Lower leg skin (tissue), 3 donors: ENCODE data around the gene HARBI1.

Experiments used
- POLR2A ChIP-seq, 2 donors: fragments of 450-650 bp; IDR thresholded peaks; one replicate each; pipeline ENCODE4 v1.6.1; 2016 to 2017; ENCODE audit warnings: antibody characterized with exemption in 2 of 2, mild to moderate bottlenecking in 1 of 2, moderate library complexity in 1 of 2
- TF ChIP-seq, protein P1 (sequence below), 3 donors: fragments of 450-650 bp; IDR thresholded peaks; one replicate each; pipeline ENCODE4 v1.5.1; 2016; ENCODE audit warnings: antibody characterized with exemption in 3 of 3, mild to moderate bottlenecking in 3 of 3, moderate library complexity in 2 of 3

DNA sequence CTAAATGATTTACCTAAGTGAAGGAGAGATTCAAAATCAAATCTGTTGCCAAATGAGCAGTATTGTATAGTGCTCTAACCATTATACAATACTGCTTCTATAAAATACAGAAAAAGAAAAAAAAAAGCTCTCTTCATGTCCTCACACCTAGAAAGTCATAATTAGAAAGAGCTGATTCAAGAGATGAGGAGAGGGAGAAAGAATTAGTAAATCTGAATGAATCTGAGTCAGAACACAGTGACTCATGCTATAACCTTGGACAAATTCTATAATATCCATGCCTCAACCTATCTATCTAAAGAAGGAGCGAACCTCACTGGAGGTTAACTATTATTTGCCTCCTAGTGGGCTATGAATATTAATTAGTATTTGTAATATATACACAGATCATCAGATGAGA, 52.6 kb downstream of the HARBI1 start:
- TF ChIP-seq, protein P1, sequence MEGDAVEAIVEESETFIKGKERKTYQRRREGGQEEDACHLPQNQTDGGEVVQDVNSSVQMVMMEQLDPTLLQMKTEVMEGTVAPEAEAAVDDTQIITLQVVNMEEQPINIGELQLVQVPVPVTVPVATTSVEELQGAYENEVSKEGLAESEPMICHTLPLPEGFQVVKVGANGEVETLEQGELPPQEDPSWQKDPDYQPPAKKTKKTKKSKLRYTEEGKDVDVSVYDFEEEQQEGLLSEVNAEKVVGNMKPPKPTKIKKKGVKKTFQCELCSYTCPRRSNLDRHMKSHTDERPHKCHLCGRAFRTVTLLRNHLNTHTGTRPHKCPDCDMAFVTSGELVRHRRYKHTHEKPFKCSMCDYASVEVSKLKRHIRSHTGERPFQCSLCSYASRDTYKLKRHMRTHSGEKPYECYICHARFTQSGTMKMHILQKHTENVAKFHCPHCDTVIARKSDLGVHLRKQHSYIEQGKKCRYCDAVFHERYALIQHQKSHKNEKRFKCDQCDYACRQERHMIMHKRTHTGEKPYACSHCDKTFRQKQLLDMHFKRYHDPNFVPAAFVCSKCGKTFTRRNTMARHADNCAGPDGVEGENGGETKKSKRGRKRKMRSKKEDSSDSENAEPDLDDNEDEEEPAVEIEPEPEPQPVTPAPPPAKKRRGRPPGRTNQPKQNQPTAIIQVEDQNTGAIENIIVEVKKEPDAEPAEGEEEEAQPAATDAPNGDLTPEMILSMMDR (IDR thresholded peaks at IDR 0.05) = no peak
- TF ChIP-seq POLR2A (IDR thresholded peaks at IDR 0.05) = no peak
